Medulla oblongata (tissue), 1 donor: ENCODE results near the gene MORN2.
A peak's percentile ranks its signal among the peaks of the same experiment; 100 is the strongest.
"Not testable (repeated sequence)": the region's sequence is repeated elsewhere in the genome, so short reads cannot be mapped to it uniquely, and the experiment has no call there.

Experiments used
- DNase-seq: peaks from one replicate; pipeline ENCODE4 v3.0.0-alpha.2; 2015; ENCODE audit errors: extremely low spot score

The MORN2 gene

GRCh38 chr2:38875576-38876367 lies at the start of gene MORN2, which contains the start of gene DHX57:
TSS of gene MORN2 (plus strand) at chr2:38875976.
TSS of gene DHX57 (minus strand) at chr2:38875934. CDS start at chr2:38868405, 7,529 bp downstream.
- peak; percentile 86 for DNase-seq

GRCh38 chr2:38827539-38828145 lies 48.1 kb upstream of the MORN2 start:
- DNase-seq, result not testable (repeated sequence)

- no peak for DNase-seq
Observed at GRCh38 chr2:38828460-38828859, 47.3 kb upstream of the MORN2 start.

- DNase-seq, result no peak
Observed at GRCh38 chr2:38829971-38830370, 45.8 kb upstream of the MORN2 start.

GRCh38 chr2:38830526-38831159 lies 45.1 kb upstream of the MORN2 start:
- DNase-seq, result peak; percentile 15

GRCh38 chr2:38835015-38835601 lies 40.7 kb upstream of the MORN2 start:
- DNase-seq, result peak; percentile 8

GRCh38 chr2:38835990-38836389 lies 39.8 kb upstream of the MORN2 start:
- DNase-seq, result peak; percentile 59

- no peak for DNase-seq
Observed at GRCh38 chr2:38836791-38837190, 39.0 kb upstream of the MORN2 start.

- DNase-seq, result no peak
Observed at GRCh38 chr2:38850045-38850444, 25.7 kb upstream of the MORN2 start.

- DNase-seq, result no peak
Observed at GRCh38 chr2:38856165-38856564, 19.6 kb upstream of the MORN2 start.

- no peak for DNase-seq
Observed at GRCh38 chr2:38862476-38862875, 13.3 kb upstream of the MORN2 start.

GRCh38 chr2:38863061-38863695 lies 12.6 kb upstream of the MORN2 start:
- no peak for DNase-seq

- no peak for DNase-seq
Observed at GRCh38 chr2:38866773-38867443, 8.9 kb upstream of the MORN2 start.

- no peak for DNase-seq
Observed at GRCh38 chr2:38871432-38871831, 4.3 kb upstream of the MORN2 start.

GRCh38 chr2:38873763-38874162 lies 2.0 kb upstream of the MORN2 start:
- DNase-seq, result no peak

- DNase-seq, result no peak
Observed at GRCh38 chr2:38875227-38875575, 575 bp upstream of the MORN2 start.

- DNase-seq, result no peak
Observed at GRCh38 chr2:38876407-38876806, 631 bp downstream of the MORN2 start.

GRCh38 chr2:38886063-38886462 lies 10.3 kb downstream of the MORN2 start:
- DNase-seq, result no peak

- no peak for DNase-seq
Observed at GRCh38 chr2:38887347-38887746, 11.6 kb downstream of the MORN2 start.

GRCh38 chr2:38887902-38888554 lies 12.3 kb downstream of the MORN2 start:
- no peak for DNase-seq

- no peak for DNase-seq
Observed at GRCh38 chr2:38889045-38889444, 13.3 kb downstream of the MORN2 start.
